Measurements from ENCODE around the gene PRRC2A.
A peak's percentile ranks its signal among the peaks of the same experiment; 100 is the strongest.

Gene PRRC2A

DNA sequence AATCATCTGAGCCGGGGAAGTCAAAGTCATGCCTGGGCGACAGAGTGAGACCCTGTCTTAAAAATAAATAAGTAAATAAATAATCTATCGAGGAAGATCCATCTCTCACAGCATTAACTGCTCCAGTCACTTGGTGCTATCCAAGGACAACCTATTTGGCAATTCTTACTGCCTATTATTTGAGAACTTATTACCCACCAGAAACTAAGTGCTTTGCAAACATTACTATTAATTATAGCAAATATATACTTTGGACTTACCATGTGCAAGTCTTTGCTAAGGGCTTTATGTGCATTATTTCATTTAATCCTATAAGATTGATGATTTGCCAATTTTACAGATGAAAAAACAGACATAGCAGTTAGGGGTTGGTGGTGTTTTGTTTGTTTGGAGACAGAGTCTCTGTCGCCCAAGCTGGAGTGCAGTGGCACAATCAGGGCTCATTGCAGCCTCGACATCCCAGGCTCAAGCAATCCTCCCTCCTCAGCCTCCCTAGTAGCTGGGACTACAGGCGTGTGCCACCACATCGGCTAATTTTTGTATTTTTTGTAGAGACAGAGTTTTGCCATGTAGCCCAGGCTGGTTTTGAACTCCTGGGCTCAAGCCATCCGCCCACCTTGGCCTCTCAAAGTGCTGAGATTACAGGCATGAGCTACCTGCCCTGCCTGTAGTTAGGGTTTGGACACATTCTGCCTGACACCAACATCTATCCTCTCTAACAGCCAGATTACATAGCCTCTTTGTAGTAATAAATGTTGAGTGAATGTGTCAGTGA is 34.2 kb downstream of the PRRC2A start:
- DNase-seq: no peak

GRCh38 chr6:31655349-31656237 is 35.1 kb downstream of the PRRC2A start, which contains the start of gene APOM:
Gene APOM (plus strand): TSS chr6:31655894. CDS start chr6:31655967, 73 bp downstream.
- no peak for DNase-seq

DNA sequence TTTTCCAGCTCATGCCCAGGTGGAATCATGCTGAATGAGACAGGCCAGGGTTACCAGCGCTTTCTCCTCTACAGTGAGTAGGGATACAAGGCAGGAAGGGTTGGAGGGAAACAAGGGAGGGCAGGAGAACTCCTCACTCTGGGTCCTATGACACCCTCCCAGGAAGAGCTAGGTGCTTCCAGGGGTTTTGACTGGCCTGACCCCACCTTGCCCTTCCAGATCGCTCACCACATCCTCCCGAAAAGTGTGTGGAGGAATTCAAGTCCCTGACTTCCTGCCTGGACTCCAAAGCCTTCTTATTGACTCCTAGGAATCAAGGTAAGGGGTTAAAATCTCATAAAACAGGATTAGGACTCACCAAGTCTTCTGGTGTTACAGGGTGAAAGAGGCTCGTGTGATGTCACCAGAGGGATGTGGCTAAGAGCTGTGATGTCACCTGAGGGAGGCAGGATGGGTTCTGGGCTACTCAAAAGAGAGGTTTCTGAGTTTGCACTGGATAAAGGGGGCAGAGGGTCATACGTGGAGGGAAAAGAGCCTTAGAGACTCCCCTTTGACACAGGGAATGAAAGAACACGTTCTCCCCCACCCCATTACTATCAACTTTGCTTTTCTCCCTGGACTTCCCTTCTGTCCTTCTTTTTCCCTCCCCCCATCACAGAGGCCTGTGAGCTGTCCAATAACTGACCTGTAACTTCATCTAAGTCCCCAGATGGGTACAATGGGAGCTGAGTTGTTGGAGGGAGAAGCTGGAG is 37.1 kb downstream of the PRRC2A start:
- no peak for DNase-seq

DNA sequence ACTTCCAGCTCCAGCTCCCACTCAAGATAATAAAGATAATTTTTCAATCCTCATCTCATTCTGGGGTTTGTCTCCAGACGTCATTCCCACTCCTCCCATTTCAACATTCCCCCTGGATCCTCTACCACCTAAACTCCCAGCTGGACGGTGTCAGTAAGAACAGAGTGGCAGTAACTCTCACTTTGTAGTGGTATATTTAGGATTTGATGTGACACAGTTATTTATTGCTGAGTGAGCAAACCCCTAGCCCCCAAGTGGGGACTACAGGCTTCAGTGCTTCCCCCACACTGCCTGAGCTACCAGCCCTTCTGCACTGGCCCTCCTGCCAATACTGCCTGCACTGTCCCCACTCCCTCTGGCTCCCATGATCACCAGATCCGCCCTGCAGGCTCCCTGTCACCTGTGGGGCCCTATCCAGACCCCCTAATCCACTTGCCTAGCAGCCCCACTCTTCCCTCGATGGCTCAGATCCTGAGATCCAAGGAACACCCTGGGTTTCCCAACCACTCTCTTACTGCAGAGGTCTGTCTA is 37.7 kb downstream of the PRRC2A start:
- DNase-seq: no peak

- no peak for DNase-seq
Measured at GRCh38 chr6:31658983-31659648, 38.6 kb downstream of the PRRC2A start.

DNA sequence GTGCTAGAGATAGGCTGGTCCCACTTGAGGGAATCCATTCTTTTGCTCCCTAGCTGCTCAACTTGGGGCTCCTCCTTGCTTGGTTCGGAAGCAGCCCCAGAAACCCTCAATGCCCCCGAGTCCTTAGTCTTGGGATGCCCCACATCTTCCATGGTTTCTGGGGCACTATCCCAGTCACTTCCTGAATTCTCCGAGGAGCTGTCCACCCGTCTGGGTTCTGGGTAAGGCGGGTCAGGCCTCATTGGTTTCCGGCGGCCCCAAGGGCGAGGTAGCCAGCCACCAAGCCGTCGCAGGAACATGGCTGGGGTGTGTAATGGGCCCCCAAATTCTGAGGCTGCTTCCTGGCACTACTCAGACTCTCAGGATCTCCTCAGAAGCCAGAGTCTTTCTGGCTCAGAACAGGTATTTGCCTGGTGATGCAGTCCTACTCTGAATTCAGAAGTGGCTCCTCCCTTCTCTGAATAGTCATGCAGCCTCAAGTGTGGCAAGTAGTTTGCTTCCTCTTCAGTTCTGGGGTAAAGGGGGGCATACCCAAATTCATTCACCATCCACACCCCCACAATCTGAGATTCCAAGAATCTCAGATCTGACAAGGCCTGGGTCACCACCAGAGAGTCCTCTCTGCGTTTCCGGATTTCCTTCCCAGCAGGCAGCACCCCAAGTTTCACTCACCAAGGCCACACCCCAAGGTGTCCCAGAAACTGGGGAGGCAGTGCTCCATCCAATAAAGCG is 39.3 kb downstream of the PRRC2A start:
- peak; percentile 29 to 41 for DNase-seq

DNA sequence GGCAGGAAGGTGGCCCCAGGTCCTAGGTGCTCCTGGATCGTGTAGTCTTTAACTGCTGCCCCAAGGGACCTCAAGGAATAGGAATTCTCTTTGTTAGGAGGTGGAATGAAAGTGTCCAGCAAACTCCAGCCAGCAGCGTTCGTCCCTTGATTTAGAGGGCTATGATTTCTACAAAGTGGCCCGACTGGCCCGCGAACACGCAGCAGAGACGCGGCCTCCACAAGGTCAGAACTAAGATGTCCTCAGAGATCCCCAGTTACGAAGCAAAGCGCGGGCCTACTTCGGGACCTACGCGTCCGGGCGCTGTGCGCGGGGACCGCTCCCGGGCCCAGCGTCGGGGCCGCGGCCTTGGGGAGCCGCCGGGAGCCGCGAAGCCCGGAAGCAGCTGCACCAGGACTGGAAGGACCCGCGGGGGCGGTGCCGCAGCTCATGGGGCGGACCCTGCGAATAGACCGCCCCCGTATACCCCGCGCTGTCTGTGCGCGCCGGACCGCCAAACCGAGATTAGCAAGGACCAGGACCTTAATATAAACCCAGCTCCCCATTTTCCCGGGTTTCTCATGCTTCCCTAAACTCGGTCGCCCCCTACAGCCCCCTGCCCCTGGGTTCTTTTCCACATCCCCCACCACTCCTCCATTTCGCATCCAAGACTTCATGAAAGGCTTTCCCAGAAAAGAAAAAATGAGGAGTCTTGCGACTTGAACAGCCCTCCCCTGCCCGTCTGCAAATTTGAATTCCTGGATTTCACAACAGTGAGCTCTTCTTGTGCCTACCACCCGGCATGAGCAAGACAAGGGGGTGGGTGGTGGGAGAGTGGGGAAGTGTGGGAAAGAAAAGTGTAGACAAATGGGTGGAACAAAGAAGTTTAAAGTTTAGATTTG is 40.1 kb downstream of the PRRC2A start, which contains the start of gene C6orf47:
TSS of gene C6orf47 (minus strand) at position 398 of the 881 bp plus-strand sequence. CDS start 831 bp downstream, outside the sequence.
- DNase-seq: peak; percentile 74 to 85

- no peak for DNase-seq
Measured at GRCh38 chr6:31661262-31662123, 41.0 kb downstream of the PRRC2A start.

DNA sequence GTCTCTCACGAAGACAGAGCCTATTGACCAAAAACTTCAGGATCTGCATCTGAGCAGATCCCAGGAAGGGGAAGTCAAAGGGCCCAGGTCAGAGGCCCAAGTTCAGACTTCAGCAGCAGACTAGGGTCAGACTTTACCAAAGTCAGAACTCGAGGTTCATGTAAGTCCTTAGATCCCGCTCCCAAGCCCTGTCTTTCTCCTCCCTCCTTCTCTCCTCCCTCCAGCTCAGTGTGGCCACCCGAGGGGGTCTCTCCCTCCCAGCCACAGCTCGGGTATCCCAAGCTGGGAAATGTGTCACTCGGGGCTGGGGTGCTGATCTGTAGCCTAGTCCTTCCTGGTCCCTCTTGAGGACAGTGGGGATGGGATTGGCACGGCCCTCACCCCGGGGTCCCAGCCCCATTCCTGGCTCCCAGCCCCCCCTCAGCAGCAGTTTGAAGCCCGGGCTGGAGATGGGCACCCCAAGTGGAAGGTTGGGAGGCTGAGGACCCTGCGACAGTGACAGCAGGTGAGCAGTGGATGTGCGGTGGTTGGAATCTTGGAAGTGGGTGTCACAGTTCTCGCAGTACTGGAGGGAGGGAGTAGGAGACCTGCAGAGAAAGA is 41.7 kb downstream of the PRRC2A start:
- DNase-seq: peak in 1 of 2 donors; percentile 26

DNA sequence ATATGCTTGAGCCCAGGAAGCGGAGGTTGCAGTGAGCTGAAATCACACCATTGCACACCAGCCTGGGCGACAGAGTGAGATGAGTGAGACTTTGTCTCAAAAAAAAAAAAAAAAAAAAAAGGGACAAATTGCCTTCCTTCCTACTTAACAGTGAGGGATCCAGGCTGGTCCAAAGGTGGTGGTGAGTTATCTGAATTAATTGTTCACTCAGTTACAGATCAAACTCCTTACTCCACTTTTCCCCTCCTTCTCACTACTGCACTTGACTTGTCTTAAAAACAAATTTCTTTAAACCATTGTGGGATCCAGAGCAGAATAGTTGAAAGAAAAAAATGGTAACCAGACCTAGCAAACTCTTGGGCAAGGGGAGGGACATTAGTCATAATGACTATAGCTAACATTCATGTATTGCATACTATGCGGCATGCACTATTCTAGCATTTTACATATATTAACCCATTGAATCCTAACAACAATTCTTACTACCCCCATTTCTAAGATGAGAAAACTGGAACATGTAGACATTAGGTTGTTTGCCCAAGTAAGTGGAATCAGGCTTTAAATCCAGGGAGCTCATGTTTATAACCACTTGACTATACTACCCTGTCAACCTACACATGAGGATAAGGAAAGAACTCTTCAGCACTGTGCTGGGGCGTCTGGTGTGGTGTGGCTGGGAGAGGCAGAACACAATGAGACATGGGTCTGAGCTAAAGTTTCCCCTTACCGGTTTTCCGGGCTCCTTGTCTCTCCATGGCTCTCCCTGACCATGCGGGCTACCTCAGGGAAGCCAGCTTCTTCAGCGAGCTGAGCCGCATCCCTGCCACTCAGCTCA is 42.8 kb downstream of the PRRC2A start:
- peak; percentile 26 to 29 for DNase-seq

- no peak for DNase-seq
Measured at GRCh38 chr6:31663961-31664789, 43.7 kb downstream of the PRRC2A start.

GRCh38 chr6:31664790-31665500 is 44.4 kb downstream of the PRRC2A start, which contains the start of gene GPANK1:
Gene GPANK1 (minus strand): TSS chr6:31664997. CDS start chr6:31664478, 519 bp downstream.
- peak; percentile 95 to 97 for DNase-seq

- DNase-seq: peak; percentile 98 to 99
Measured at GRCh38 chr6:31665501-31666336, 45.2 kb downstream of the PRRC2A start, which contains the start of gene CSNK2B. Gene CSNK2B (plus strand): TSS chr6:31666080. CDS start chr6:31666832, 752 bp downstream.

DNA sequence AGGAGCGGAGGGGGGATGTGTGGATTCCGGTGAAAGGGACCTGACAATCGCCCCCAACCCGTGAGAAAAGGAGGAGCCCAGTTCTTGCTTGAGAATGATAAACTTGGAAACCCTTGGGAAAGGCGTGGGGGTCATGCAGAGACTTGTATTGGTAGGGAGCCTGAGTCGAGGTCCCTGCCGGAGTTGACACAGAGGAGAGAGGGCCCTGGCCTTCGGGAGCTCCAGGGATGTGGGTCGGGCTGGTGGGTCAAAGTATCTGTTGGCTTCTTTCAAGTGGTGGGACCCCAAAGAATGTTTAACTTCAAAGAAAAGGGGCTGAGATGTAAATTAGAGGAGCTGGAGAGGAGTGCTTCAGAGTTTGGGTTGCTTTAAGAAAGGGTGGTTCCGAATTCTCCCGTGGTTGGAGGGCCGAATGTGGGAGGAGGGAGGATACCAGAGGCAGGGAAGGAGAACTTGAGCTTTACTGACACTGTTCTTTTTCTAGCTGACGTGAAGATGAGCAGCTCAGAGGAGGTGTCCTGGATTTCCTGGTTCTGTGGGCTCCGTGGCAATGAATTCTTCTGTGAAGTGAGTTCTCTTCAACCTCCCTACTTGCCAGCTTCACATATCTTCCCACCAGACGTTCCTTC is 45.9 kb downstream of the PRRC2A start:
- DNase-seq: peak; percentile 71 to 83

Data from inflammatory macrophage (primary cell).